A549 treated with RU486 at 1 μM for 4 hours (cell line): ENCODE results near the gene SYCE1. TPM values are rescaled to one million over a fixed set of nuclear protein-coding genes. Genes with fewer than 3 reads are reported as not detected.

Experiments used
- total RNA-seq: library from RNA; stranded (reverse); fragments of 200-300 nt; extraction: Qiagen RNA extraction; gene quantifications from 5 replicates; pipeline ENCODE4 v1.2.3, GENCODE V29; 2022; ENCODE audit warnings: low read depth

Gene SYCE1, protein sequence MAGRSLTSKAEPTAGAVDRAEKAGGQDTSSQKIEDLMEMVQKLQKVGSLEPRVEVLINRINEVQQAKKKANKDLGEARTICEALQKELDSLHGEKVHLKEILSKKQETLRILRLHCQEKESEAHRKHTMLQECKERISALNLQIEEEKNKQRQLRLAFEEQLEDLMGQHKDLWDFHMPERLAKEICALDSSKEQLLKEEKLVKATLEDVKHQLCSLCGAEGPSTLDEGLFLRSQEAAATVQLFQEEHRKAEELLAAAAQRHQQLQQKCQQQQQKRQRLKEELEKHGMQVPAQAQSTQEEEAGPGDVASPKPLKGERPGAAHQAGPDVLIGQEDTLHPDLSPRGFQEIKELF
- total RNA-seq: not detected in 5 replicates

DNA sequence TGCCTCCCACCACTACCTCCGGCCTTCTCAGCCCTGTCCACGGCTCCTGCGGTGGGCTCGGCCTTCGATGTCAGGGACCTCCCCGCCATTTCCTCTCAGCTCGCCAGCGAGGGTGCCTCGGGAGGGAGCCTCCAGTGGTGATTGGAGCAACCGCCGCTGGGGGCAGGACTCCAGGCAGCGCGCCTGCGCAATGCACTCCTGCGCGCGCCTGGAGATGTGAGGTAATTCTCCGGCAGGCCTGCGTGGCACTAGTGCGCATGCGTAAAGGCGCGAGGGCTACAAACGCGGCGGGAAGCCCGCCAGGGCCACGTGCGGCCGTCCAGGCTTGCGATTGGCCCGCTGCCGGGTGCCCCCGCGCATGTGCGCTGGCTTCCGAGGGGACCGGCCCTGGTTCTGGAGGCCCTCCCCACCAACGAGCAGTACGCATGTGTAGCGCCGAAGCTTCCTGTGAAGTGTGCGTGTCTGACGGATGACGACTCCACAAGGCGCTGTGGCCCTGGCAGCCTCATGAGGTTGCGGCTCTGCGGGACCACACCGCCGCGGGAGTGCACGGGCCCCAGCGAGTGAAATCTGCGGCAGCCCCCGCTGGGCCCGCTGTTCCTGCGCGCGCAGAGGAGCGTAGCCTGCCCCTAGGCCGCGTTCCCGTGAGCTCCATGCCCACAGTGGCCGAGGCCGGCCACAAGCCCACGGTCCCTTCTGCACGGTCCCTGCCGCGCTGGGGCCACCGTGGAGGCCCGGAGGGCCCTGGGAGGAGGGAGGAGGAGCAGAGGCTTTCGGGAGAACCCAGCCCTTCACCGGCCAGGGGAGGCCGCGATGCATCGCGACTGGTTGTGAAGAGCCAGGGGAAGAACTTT, at the start of gene SYCE1:
Gene SYCE1, minus strand, starts transcription at position 143 of the 854 bp plus-strand sequence. Its CDS starts 54 bp downstream, at position 89.

DNA sequence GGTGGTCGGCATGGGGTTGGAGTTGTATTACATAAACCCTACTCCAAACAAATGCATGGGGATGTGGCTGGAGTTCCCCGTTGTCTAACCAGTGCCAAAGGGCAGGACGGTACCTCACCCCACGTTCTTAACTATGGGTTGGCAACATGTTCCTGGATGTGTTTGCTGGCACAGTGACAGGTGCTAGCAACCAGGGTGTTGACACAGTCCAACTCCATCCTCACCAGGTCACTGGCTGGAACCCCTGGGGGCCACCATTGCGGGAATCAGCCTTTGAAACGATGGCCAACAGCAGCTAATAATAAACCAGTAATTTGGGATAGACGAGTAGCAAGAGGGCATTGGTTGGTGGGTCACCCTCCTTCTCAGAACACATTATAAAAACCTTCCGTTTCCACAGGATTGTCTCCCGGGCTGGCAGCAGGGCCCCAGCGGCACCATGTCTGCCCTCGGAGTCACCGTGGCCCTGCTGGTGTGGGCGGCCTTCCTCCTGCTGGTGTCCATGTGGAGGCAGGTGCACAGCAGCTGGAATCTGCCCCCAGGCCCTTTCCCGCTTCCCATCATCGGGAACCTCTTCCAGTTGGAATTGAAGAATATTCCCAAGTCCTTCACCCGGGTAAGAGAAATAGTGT, 38.3 kb downstream of the SYCE1 start, which contains the start of gene CYP2E1:
Gene CYP2E1, plus strand, starts transcription at position 407 of the 632 bp plus-strand sequence. Its CDS starts 33 bp downstream, at position 440.

Other genes with a start within 250 kb of the SYCE1 start
- gene CALY, start 228.7 kb downstream of the SYCE1 start, total RNA-seq: 0.54 to 1.3 TPM (median 0.72 TPM) in 5 replicates
- 0.15 to 0.84 TPM (median 0.29 TPM) in 3 of 5 replicates, not detected in the others for gene PRAP1, start 218.2 kb downstream of the SYCE1 start, total RNA-seq
- 10.7 to 19.0 TPM (median 13.1 TPM) in 5 replicates for gene FUOM, start 207.6 kb downstream of the SYCE1 start, total RNA-seq
- gene ECHS1, start 192.2 kb downstream of the SYCE1 start, total RNA-seq: 132 to 169 TPM (median 145 TPM) in 5 replicates
- gene PAOX, start 186.3 kb downstream of the SYCE1 start, total RNA-seq: 1.5 to 2.2 TPM (median 1.8 TPM) in 5 replicates
- 38.1 to 53.7 TPM (median 51.4 TPM) in 5 replicates for gene MTG1, start 171.4 kb downstream of the SYCE1 start, total RNA-seq
- gene SPRN, start 141.0 kb downstream of the SYCE1 start, total RNA-seq: 0.11 to 0.28 TPM (median 0.15 TPM) in 5 replicates
- gene SCART1, start 111.6 kb downstream of the SYCE1 start, total RNA-seq: 0.06 to 0.27 TPM (median 0.22 TPM) in 5 replicates
- 0.18 to 0.35 TPM (median 0.22 TPM) in 5 replicates for gene CYP2E1, start 38.2 kb downstream of the SYCE1 start, total RNA-seq
- 0.10 TPM in 1 of 5 replicates, not detected in the others for gene FRG2B, start 61.2 kb upstream of the SYCE1 start, total RNA-seq